CD4-positive, alpha-beta T cell treated with Interleukin-2 at 100 ng/mL for 4 hours (primary cell): Measurements from ENCODE around the gene DST.
"Not testable (repeated sequence)": the region's sequence is repeated elsewhere in the genome, so short reads cannot be mapped to it uniquely, and the experiment has no call there.

Experiments
- DNase-seq: peaks from one replicate; pipeline ENCODE4 v3.0.0-alpha.2; 2020; ENCODE audit warnings: low spot score

The DST gene

GRCh38 chr6:56570413-56571359 is 72.0 kb downstream of the DST start:
- DNase-seq = peak; percentile 22

- no peak for DNase-seq
These were observed 75.2 kb downstream of the DST start for GRCh38 chr6:56567501-56567900.

- not testable (repeated sequence) for DNase-seq
These were observed 80.0 kb downstream of the DST start for GRCh38 chr6:56562730-56563129.

GRCh38 chr6:56556751-56557540 is 85.7 kb downstream of the DST start:
- DNase-seq = no peak

GRCh38 chr6:56555438-56555872 is 87.2 kb downstream of the DST start:
- no peak for DNase-seq

GRCh38 chr6:56552187-56553130 is 90.2 kb downstream of the DST start:
- no peak for DNase-seq

GRCh38 chr6:56551409-56552120 is 91.1 kb downstream of the DST start:
- no peak for DNase-seq

- no peak for DNase-seq
These were observed 92.4 kb downstream of the DST start for GRCh38 chr6:56550301-56550700.

GRCh38 chr6:56549014-56549413 is 93.7 kb downstream of the DST start:
- DNase-seq = no peak

- DNase-seq = no peak
These were observed 95.0 kb downstream of the DST start for GRCh38 chr6:56547687-56548086.

- DNase-seq = peak; percentile 58
These were observed 100.0 kb downstream of the DST start for GRCh38 chr6:56542364-56543331.

GRCh38 chr6:56541741-56542360 is 100.8 kb downstream of the DST start:
- no peak for DNase-seq

GRCh38 chr6:56541030-56541600 is 101.6 kb downstream of the DST start:
- no peak for DNase-seq

- no peak for DNase-seq
These were observed 102.3 kb downstream of the DST start for GRCh38 chr6:56540232-56541029.

GRCh38 chr6:56539527-56540105 is 103.1 kb downstream of the DST start:
- DNase-seq = no peak

GRCh38 chr6:56538851-56539250 is 103.8 kb downstream of the DST start:
- DNase-seq = no peak

GRCh38 chr6:56537223-56537770 is 105.4 kb downstream of the DST start:
- no peak for DNase-seq

GRCh38 chr6:56536536-56536935 is 106.2 kb downstream of the DST start:
- DNase-seq = no peak
